SK-N-SH (cell line): ENCODE measurements around the gene SMAD3. TPM values are rescaled to one million over a fixed set of nuclear protein-coding genes. Genes with fewer than 3 reads are reported as not detected.

Experiments used
- CTCF ChIA-PET: fragments of 300-600, 350-600 bp; formaldehyde crosslinking; extraction: SDS; loops from one replicate; lab custom pipeline; 2021; lab: Yijun Ruan, JAX
- POLR2A ChIA-PET: fragments of 350-600 bp; sonication (Branson Sonifier 250); formaldehyde crosslinking; extraction: SDS; loops from one replicate; lab custom pipeline; 2020; ENCODE audit warnings: antibody characterized with exemption, inconsistent platforms; lab: Yijun Ruan, JAX
- DNase-seq: peaks from one replicate; pipeline ENCODE4 v3.0.0; 2012
- H2AFZ ChIP-seq: fragments of 200-600 bp; sonication (generic); 2 replicates; pipeline ENCODE4 v1.8.1; 2016; ENCODE audit warnings: antibody characterized with exemption, mild to moderate bottlenecking, low read depth
- H3F3A ChIP-seq: fragments of 200-600 bp; sonication (generic); replicated peaks from 2 replicates; pipeline ENCODE3; 2016; ENCODE audit warnings: antibody characterized with exemption, mild to moderate bottlenecking; ENCODE audit not compliant: insufficient read depth
- H3K27ac ChIP-seq, 2 experiments: fragments of 200-500 bp in 1 of 2; fragments of 200-600 bp in 1 of 2; sonication (Bioruptor generic) in 1 of 2; sonication (generic), shearing (Covaris generic) in 1 of 2; 2 replicates each; pipeline versions ENCODE4 v1.5.1 to v1.6.1; 2014 to 2016; ENCODE audit warnings: low read depth in 2 of 2, inconsistent platforms in 1 of 2, low read length in 1 of 2, mild to moderate bottlenecking in 1 of 2, mixed read lengths in 1 of 2
- H3K27me3 ChIP-seq: fragments of 200-600 bp; sonication (generic), shearing (Covaris generic); 2 replicates; pipeline ENCODE4 v1.6.1; 2016; ENCODE audit warnings: mixed run types; ENCODE audit not compliant: insufficient read depth
- H3K36me3 ChIP-seq, 2 experiments: fragments of 200-500 bp in 1 of 2; fragments of 200-600 bp in 1 of 2; sonication (Bioruptor generic) in 1 of 2; sonication (generic) in 1 of 2; replicated peaks in 1 of 2; 2 replicates each; pipeline versions ENCODE3 to v1.5.1; 2014 to 2016; ENCODE audit warnings: low read length in 1 of 2, mild to moderate bottlenecking in 1 of 2; ENCODE audit not compliant: insufficient read depth in 2 of 2, control insufficient read depth in 1 of 2
- H3K4me1 ChIP-seq, 2 experiments: fragments of 200-500 bp in 1 of 2; fragments of 200-600 bp in 1 of 2; sonication (Bioruptor generic) in 1 of 2; sonication (generic), shearing (Covaris generic) in 1 of 2; 2 replicates each; pipeline versions ENCODE4 v1.5.1 to v1.6.1; 2014 to 2016; ENCODE audit warnings: low read depth in 1 of 2, low read length in 1 of 2, mixed run types in 1 of 2; ENCODE audit not compliant: insufficient read depth in 2 of 2, control insufficient read depth in 1 of 2
- H3K4me2 ChIP-seq: fragments of 200-600 bp; sonication (generic), shearing (Covaris generic); 2 replicates; pipeline ENCODE4 v1.6.1; 2017; ENCODE audit warnings: mixed run types
- H3K4me3 ChIP-seq, 2 experiments: fragments of 200-500 bp in 1 of 2; fragments of 200-600 bp in 1 of 2; sonication (Bioruptor generic) in 1 of 2; sonication (generic), shearing (Covaris generic) in 1 of 2; 2 replicates each; pipeline versions ENCODE4 v1.5.1 to v1.8.1; 2014 to 2016; ENCODE audit warnings: low read depth in 2 of 2, inconsistent platforms in 1 of 2, low read length in 1 of 2, mild to moderate bottlenecking in 1 of 2, mixed read lengths in 1 of 2, moderate library complexity in 1 of 2
- H3K79me2 ChIP-seq: fragments of 200-600 bp; sonication (generic); 2 replicates; pipeline ENCODE4 v1.8.1; 2017; ENCODE audit warnings: mild to moderate bottlenecking; ENCODE audit not compliant: insufficient read depth
- H3K9ac ChIP-seq: fragments of 200-600 bp; sonication (generic); 2 replicates; pipeline ENCODE4 v1.6.1; 2017; ENCODE audit warnings: mixed run types
- H3K9me2 ChIP-seq: fragments of 200-600 bp; sonication (generic); 2 replicates; pipeline ENCODE4 v1.6.1; 2017; ENCODE audit warnings: mixed run types
- H3K9me3 ChIP-seq: fragments of 200-600 bp; sonication (generic); 2 replicates; pipeline ENCODE4 v1.6.1; 2017; ENCODE audit warnings: mixed run types, mild to moderate bottlenecking, moderate library complexity
- H4K20me1 ChIP-seq: fragments of 200-600 bp; sonication (generic); 2 replicates; pipeline ENCODE4 v1.6.1; 2017; ENCODE audit warnings: mild to moderate bottlenecking, mixed run types; ENCODE audit not compliant: insufficient read depth
- CHD2 ChIP-seq: fragments of 150-350 bp; IDR thresholded peaks from 2 replicates; pipeline ENCODE4 v1.6.1; 2018; ENCODE audit warnings: low read length; ENCODE audit not compliant: partially characterized antibody
- EZH2phosphoT487 ChIP-seq: fragments of 200-600 bp; sonication (generic); IDR thresholded peaks from 2 replicates; pipeline ENCODE4 v1.6.1; 2017; ENCODE audit warnings: low read depth, mixed run types, mild to moderate bottlenecking, antibody characterized with exemption, moderate library complexity, borderline replicate concordance
- FOSL2 ChIP-seq: IDR thresholded peaks from 2 replicates; pipeline ENCODE4 v1.4.0; 2012; ENCODE audit warnings: low read depth, mild to moderate bottlenecking, moderate library complexity, borderline replicate concordance
- FOXJ3 ChIP-seq: sonication (generic); formaldehyde crosslinking; IDR thresholded peaks from 2 replicates; pipeline ENCODE4 v1.5.1; 2020; ENCODE audit warnings: mild to moderate bottlenecking, missing genetic modification reagents
- FOXM1 ChIP-seq: IDR thresholded peaks from 2 replicates; pipeline ENCODE4 v1.4.0; 2012; ENCODE audit warnings: low read depth, mild to moderate bottlenecking
- GABPA ChIP-seq: IDR thresholded peaks from 2 replicates; pipeline ENCODE4 v1.4.0; 2012; ENCODE audit warnings: low read depth, mild to moderate bottlenecking
- GATA2 ChIP-seq: sonication (generic); formaldehyde crosslinking; IDR thresholded peaks from 2 replicates; pipeline ENCODE4 v1.5.0; 2020; ENCODE audit warnings: mild to moderate bottlenecking, missing genetic modification reagents
- IRF3 ChIP-seq: fragments of 150-350 bp; IDR thresholded peaks from 2 replicates; pipeline ENCODE4 v1.6.1; 2016; ENCODE audit warnings: mild to moderate bottlenecking, low read depth, low read length
- MXI1 ChIP-seq: IDR thresholded peaks from 2 replicates; pipeline ENCODE4 v1.6.1; 2012; ENCODE audit warnings: mild to moderate bottlenecking, low read depth, low read length, improper control_type of control experiment
- NFIC ChIP-seq: IDR thresholded peaks from 2 replicates; pipeline ENCODE4 v1.4.0; 2012; ENCODE audit warnings: borderline replicate concordance
- NRF1 ChIP-seq: IDR thresholded peaks from 2 replicates; pipeline ENCODE4 v1.6.1; 2012; ENCODE audit warnings: low read depth, mild to moderate bottlenecking, low read length
- POLR2AphosphoS5 ChIP-seq: IDR thresholded peaks from 2 replicates; pipeline ENCODE4 v1.6.1; 2012; ENCODE audit warnings: low read depth, low read length
- RFX5 ChIP-seq: IDR thresholded peaks from 2 replicates; pipeline ENCODE4 v1.6.1; 2012; ENCODE audit warnings: mild to moderate bottlenecking, improper control_type of control experiment, low read length
- SMC3 ChIP-seq: IDR thresholded peaks from 2 replicates; pipeline ENCODE4 v1.6.1; 2012; ENCODE audit warnings: low read depth, low read length, improper control_type of control experiment
- TCF12 ChIP-seq: IDR thresholded peaks from 2 replicates; pipeline ENCODE4 v1.4.0; 2012
- USF1 ChIP-seq: IDR thresholded peaks from 2 replicates; pipeline ENCODE4 v1.4.0; 2012; ENCODE audit warnings: low read depth, borderline replicate concordance
- YY1 ChIP-seq: IDR thresholded peaks from 2 replicates; pipeline ENCODE4 v1.4.0; 2012; ENCODE audit warnings: low read depth, mild to moderate bottlenecking
- WGBS: methylation state at CpG from one replicate; pipeline ENCODE4 v1.1.6; 2017; ENCODE audit warnings: low lambda C conversion rate; 5-methylcytosine and 5-hydroxymethylcytosine counted together
- polyA plus RNA-seq, 3 experiments: library from polyadenylated mRNA; depleted of rRNA; stranded (reverse); fragments of >200 nt; gene quantifications; 2 replicates each; pipeline ENCODE4 v1.2.3, GENCODE V29; 2012
- TF ChIP-seq, protein P1 (sequence below): IDR thresholded peaks from 2 replicates; pipeline ENCODE4 v1.6.1; 2012; ENCODE audit warnings: mild to moderate bottlenecking, low read depth, low read length, moderate library complexity
- TF ChIP-seq, protein P2 (sequence below): IDR thresholded peaks from 2 replicates; pipeline ENCODE4 v1.4.0; 2012; ENCODE audit warnings: low read depth
- TF ChIP-seq, protein P3 (sequence below): IDR thresholded peaks from 2 replicates; pipeline ENCODE4 v1.4.0; 2012; ENCODE audit warnings: low read depth, borderline replicate concordance

The SMAD3 gene
- polyA plus RNA-seq, 1 of the 3 experiments (the other 2 are of a cell fraction), result 19.5 TPM

GRCh38 chr15:67103432-67103831 lies 38.0 kb downstream of the SMAD3 start:
- Histone ChIP-seq H3K27ac (no peak overlapping the region), H3F3A (peaks cover 37% of the 10 kb centered on the region), H4K20me1 (peaks cover 11% of the 10 kb centered on the region; the same call in 1 of the 2 replicates), H3K79me2 (peaks cover 84% of the 10 kb centered on the region), H2AFZ (no peak overlapping the region)
- POLR2A ChIA-PET, result no interaction called here
- TF ChIP-seq MXI1, result no peak
- no peak for TF ChIP-seq FOSL2
- TF ChIP-seq CHD2, result no peak
- no peak for TF ChIP-seq NFIC
- TF ChIP-seq EZH2phosphoT487, result no peak
- TF ChIP-seq IRF3, result no peak
- TF ChIP-seq TCF12, result no peak
- TF ChIP-seq FOXJ3 (CRISPR knock-in tag), result no peak
- TF ChIP-seq RFX5, result no peak
- TF ChIP-seq GABPA, result no peak
- no peak for TF ChIP-seq SMC3
- TF ChIP-seq NRF1, result no peak
- TF ChIP-seq GATA2 (CRISPR knock-in tag), result no peak
- TF ChIP-seq, protein P1, sequence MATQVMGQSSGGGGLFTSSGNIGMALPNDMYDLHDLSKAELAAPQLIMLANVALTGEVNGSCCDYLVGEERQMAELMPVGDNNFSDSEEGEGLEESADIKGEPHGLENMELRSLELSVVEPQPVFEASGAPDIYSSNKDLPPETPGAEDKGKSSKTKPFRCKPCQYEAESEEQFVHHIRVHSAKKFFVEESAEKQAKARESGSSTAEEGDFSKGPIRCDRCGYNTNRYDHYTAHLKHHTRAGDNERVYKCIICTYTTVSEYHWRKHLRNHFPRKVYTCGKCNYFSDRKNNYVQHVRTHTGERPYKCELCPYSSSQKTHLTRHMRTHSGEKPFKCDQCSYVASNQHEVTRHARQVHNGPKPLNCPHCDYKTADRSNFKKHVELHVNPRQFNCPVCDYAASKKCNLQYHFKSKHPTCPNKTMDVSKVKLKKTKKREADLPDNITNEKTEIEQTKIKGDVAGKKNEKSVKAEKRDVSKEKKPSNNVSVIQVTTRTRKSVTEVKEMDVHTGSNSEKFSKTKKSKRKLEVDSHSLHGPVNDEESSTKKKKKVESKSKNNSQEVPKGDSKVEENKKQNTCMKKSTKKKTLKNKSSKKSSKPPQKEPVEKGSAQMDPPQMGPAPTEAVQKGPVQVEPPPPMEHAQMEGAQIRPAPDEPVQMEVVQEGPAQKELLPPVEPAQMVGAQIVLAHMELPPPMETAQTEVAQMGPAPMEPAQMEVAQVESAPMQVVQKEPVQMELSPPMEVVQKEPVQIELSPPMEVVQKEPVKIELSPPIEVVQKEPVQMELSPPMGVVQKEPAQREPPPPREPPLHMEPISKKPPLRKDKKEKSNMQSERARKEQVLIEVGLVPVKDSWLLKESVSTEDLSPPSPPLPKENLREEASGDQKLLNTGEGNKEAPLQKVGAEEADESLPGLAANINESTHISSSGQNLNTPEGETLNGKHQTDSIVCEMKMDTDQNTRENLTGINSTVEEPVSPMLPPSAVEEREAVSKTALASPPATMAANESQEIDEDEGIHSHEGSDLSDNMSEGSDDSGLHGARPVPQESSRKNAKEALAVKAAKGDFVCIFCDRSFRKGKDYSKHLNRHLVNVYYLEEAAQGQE, result no peak
- TF ChIP-seq POLR2AphosphoS5, result no peak
- no peak for TF ChIP-seq YY1
- TF ChIP-seq, protein P2, sequence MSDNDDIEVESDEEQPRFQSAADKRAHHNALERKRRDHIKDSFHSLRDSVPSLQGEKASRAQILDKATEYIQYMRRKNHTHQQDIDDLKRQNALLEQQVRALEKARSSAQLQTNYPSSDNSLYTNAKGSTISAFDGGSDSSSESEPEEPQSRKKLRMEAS, result no peak
- TF ChIP-seq, protein P3, sequence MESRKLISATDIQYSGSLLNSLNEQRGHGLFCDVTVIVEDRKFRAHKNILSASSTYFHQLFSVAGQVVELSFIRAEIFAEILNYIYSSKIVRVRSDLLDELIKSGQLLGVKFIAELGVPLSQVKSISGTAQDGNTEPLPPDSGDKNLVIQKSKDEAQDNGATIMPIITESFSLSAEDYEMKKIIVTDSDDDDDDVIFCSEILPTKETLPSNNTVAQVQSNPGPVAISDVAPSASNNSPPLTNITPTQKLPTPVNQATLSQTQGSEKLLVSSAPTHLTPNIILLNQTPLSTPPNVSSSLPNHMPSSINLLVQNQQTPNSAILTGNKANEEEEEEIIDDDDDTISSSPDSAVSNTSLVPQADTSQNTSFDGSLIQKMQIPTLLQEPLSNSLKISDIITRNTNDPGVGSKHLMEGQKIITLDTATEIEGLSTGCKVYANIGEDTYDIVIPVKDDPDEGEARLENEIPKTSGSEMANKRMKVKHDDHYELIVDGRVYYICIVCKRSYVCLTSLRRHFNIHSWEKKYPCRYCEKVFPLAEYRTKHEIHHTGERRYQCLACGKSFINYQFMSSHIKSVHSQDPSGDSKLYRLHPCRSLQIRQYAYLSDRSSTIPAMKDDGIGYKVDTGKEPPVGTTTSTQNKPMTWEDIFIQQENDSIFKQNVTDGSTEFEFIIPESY, result no peak
- no peak for TF ChIP-seq FOXM1
- TF ChIP-seq USF1, result no peak
- TF ChIP-seq, all 33 proteins: peak for 0
- H3K9me2 ChIP-seq, result no peaks in the 10 kb centered on the region
- WGBS, result 95% methylated on average over 5 of the region's 6 CpGs
- CTCF ChIA-PET, result no interaction called here
- no peak overlapping the region for H3K4me3 ChIP-seq
- H3K4me1 ChIP-seq, result peaks cover 36 to 49% of the 10 kb centered on the region in 2 experiments; a peak in 3 of 4 replicates
- DNase-seq, result no peak
- H3K9ac ChIP-seq, result no peak overlapping the region
- H3K27me3 ChIP-seq, result no peaks in the 10 kb centered on the region
- H3K36me3 ChIP-seq, result peaks cover 0 to 5% of the 10 kb centered on the region in 2 experiments
- no peak overlapping the region for H3K4me2 ChIP-seq
- H3K9me3 ChIP-seq, result no peaks in the 10 kb centered on the region
